Esophagus squamous epithelium (tissue), 4 donors: ENCODE data around the gene EHBP1.

Experiments used
- POLR2A ChIP-seq, 4 donors: fragments of 450-650 bp; IDR thresholded peaks; one replicate each; pipeline ENCODE4 v1.6.1; 2017; ENCODE audit warnings: antibody characterized with exemption in 4 of 4, mild to moderate bottlenecking in 4 of 4, moderate library complexity in 3 of 4
- TF ChIP-seq, protein P1 (sequence below), 6 experiments: fragments of 450-650 bp in 4 of 6; fragments of 200-600 bp in 2 of 6; sonication (generic) in 2 of 6; IDR thresholded peaks; one replicate each; pipeline ENCODE4 v1.5.1; 2016 to 2019; ENCODE audit warnings: antibody characterized with exemption in 6 of 6, mild to moderate bottlenecking in 4 of 6, moderate library complexity in 4 of 6

DNA sequence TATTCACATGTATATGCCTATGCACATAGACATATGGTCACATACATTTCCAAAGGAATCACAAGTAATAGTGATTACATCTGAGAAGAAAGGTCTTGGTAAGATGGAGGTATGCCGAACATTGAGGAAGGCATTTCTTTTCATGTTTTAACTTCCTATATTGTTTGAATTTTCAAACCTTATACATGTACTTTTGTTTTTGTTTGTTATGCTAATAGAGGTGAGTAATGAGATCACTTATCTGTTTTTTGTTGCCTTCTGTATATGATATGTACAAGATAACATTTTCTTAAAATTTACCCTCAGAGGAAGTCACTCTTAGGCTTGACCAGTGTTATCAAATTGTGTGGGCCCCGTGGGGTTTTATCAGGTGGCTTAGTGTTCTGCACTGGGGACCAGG is 178.6 kb downstream of the EHBP1 start:
- TF ChIP-seq, protein P1, sequence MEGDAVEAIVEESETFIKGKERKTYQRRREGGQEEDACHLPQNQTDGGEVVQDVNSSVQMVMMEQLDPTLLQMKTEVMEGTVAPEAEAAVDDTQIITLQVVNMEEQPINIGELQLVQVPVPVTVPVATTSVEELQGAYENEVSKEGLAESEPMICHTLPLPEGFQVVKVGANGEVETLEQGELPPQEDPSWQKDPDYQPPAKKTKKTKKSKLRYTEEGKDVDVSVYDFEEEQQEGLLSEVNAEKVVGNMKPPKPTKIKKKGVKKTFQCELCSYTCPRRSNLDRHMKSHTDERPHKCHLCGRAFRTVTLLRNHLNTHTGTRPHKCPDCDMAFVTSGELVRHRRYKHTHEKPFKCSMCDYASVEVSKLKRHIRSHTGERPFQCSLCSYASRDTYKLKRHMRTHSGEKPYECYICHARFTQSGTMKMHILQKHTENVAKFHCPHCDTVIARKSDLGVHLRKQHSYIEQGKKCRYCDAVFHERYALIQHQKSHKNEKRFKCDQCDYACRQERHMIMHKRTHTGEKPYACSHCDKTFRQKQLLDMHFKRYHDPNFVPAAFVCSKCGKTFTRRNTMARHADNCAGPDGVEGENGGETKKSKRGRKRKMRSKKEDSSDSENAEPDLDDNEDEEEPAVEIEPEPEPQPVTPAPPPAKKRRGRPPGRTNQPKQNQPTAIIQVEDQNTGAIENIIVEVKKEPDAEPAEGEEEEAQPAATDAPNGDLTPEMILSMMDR (IDR thresholded peaks at IDR 0.05), result no peak
- no peak for TF ChIP-seq POLR2A (IDR thresholded peaks at IDR 0.05)
